Astrocyte (in vitro differentiated cells and primary cell): Measurements from ENCODE around the gene DSTN. TPM values are rescaled to one million over a fixed set of nuclear protein-coding genes. Genes with fewer than 3 reads are reported as not detected.

Source experiments
- DNase-seq: peaks from one replicate; pipeline ENCODE4 v3.0.0-alpha.2; 2010; ENCODE audit warnings: low read depth
- FAIRE-seq: peaks from 2 replicates; lab custom pipeline; 2011; peaks lifted over from hg19 to GRCh38; lab: Jason Lieb, UNC
- H2AFZ ChIP-seq: 2 replicates; pipeline ENCODE4 v1.6.0; 2012; ENCODE audit warnings: low read depth, low read length, inconsistent platforms
- H3K27ac ChIP-seq: 2 replicates; pipeline ENCODE4 v1.5.1; 2011; ENCODE audit warnings: low read depth, low read length, inconsistent platforms
- H3K27me3 ChIP-seq: 2 replicates; pipeline ENCODE4 v1.6.0; 2011; ENCODE audit warnings: low read length, inconsistent platforms; ENCODE audit not compliant: insufficient read depth
- H3K36me3 ChIP-seq: 2 replicates; pipeline ENCODE4 v1.5.1; 2011; ENCODE audit warnings: low read length, inconsistent platforms; ENCODE audit not compliant: insufficient read depth
- H3K4me1 ChIP-seq: 2 replicates; pipeline ENCODE4 v1.5.1; 2011; ENCODE audit warnings: low read length, inconsistent platforms; ENCODE audit not compliant: insufficient read depth
- H3K4me2 ChIP-seq: 2 replicates; pipeline ENCODE4 v1.6.0; 2012; ENCODE audit warnings: low read length, inconsistent platforms
- H3K4me3 ChIP-seq: 2 replicates; pipeline ENCODE4 v1.5.1; 2011; ENCODE audit warnings: low read depth, mild to moderate bottlenecking, low read length, inconsistent platforms; ENCODE audit not compliant: insufficient read depth
- H3K79me2 ChIP-seq: 2 replicates; pipeline ENCODE4 v1.6.0; 2012; ENCODE audit warnings: mild to moderate bottlenecking, low read length, inconsistent platforms; ENCODE audit not compliant: insufficient read depth
- H3K9ac ChIP-seq: 2 replicates; pipeline ENCODE4 v1.6.0; 2012; ENCODE audit warnings: mild to moderate bottlenecking, low read length, inconsistent platforms
- H3K9me3 ChIP-seq: 2 replicates; pipeline ENCODE4 v1.5.1; 2012; ENCODE audit warnings: low read depth, mild to moderate bottlenecking, low read length, inconsistent platforms; ENCODE audit not compliant: insufficient read depth
- H4K20me1 ChIP-seq: 2 replicates; pipeline ENCODE4 v1.6.0; 2012; ENCODE audit warnings: low read length, inconsistent platforms; ENCODE audit not compliant: insufficient read depth
- H3K27ac Mint-ChIP-seq: one replicate; pipeline ENCODE4 v1.8.0; 2021; ENCODE audit warnings: mild to moderate bottlenecking, mixed read lengths; ENCODE audit not compliant: unreplicated experiment
- H3K27me3 Mint-ChIP-seq: one replicate; pipeline ENCODE4 v1.8.0; 2021; ENCODE audit warnings: low read depth, mixed read lengths; ENCODE audit not compliant: unreplicated experiment
- H3K36me3 Mint-ChIP-seq: one replicate; pipeline ENCODE4 v1.8.0; 2021; ENCODE audit warnings: low read depth, mixed read lengths; ENCODE audit not compliant: unreplicated experiment
- H3K4me1 Mint-ChIP-seq: one replicate; pipeline ENCODE4 v1.8.0; 2021; ENCODE audit warnings: low read depth, mixed read lengths; ENCODE audit not compliant: unreplicated experiment
- H3K4me3 Mint-ChIP-seq: one replicate; pipeline ENCODE4 v1.8.0; 2021; ENCODE audit warnings: mild to moderate bottlenecking, moderate library complexity, mixed read lengths; ENCODE audit not compliant: unreplicated experiment
- H3K9me3 Mint-ChIP-seq: one replicate; pipeline ENCODE4 v1.8.0; 2021; ENCODE audit warnings: mild to moderate bottlenecking, mixed read lengths; ENCODE audit not compliant: unreplicated experiment
- CTCF ChIP-seq: IDR thresholded peaks from 2 replicates; pipeline ENCODE4 v1.5.1; 2011; ENCODE audit warnings: low read depth, mild to moderate bottlenecking, inconsistent platforms, low read length, moderate library complexity; ENCODE audit not compliant: insufficient read depth
- EZH2 ChIP-seq: IDR thresholded peaks from 2 replicates; pipeline ENCODE4 v1.6.1; 2012; ENCODE audit warnings: mild to moderate bottlenecking, low read length, inconsistent platforms; ENCODE audit not compliant: insufficient read depth
- total RNA-seq: library from RNA; stranded (reverse); gene quantifications from 2 replicates; pipeline ENCODE4 v1.2.1, GENCODE V29; 2021

Gene DSTN
- total RNA-seq, 1 donor from 2014 or later, result 552 TPM

GRCh38 chr20:17645546-17646208 lies 75.8 kb downstream of the DSTN start:
- no peak overlapping the region for H2AFZ ChIP-seq
- Mint-ChIP-seq H3K27me3 (no peaks in the 10 kb centered on the region), H3K9me3 (no peaks in the 10 kb centered on the region), H3K27ac (no peak overlapping the region), H3K36me3 (peaks cover 9% of the 10 kb centered on the region), H3K4me1 (peaks cover 31% of the 10 kb centered on the region), H3K4me3 (no peak overlapping the region)
- H3K27me3 ChIP-seq, result no peaks in the 10 kb centered on the region
- DNase-seq (no peak), FAIRE-seq (no peak)
- H3K4me1 ChIP-seq, result peaks cover 23% of the 10 kb centered on the region
- H3K4me2 ChIP-seq, result no peak overlapping the region
- no peak overlapping the region for H3K9ac ChIP-seq
- no peaks in the 10 kb centered on the region for H3K9me3 ChIP-seq
- H3K4me3 ChIP-seq, result no peak overlapping the region
- H3K79me2 ChIP-seq, result peaks cover 100% of the 10 kb centered on the region
- H3K36me3 ChIP-seq, result peaks cover 16% of the 10 kb centered on the region
- H4K20me1 ChIP-seq, result peaks cover 100% of the 10 kb centered on the region
- no peak overlapping the region for H3K27ac ChIP-seq
- TF ChIP-seq CTCF, result no peak
- no peak for TF ChIP-seq EZH2

GRCh38 chr20:17646209-17646960 lies 76.5 kb downstream of the DSTN start:
- Histone ChIP-seq H3K4me2 (no peak overlapping the region), H3K27ac (no peak overlapping the region), H3K9me3 (no peaks in the 10 kb centered on the region), H3K4me1 (peaks cover 24% of the 10 kb centered on the region), H3K36me3 (peaks cover 13% of the 10 kb centered on the region), H3K9ac (no peak overlapping the region), H3K4me3 (no peak overlapping the region), H4K20me1 (peaks cover 100% of the 10 kb centered on the region), H3K27me3 (no peaks in the 10 kb centered on the region), H2AFZ (no peak overlapping the region), H3K79me2 (peaks cover 100% of the 10 kb centered on the region)
- Mint-ChIP-seq H3K4me3 (peak overlapping the region; percentile 23), H3K9me3 (no peaks in the 10 kb centered on the region), H3K27me3 (no peaks in the 10 kb centered on the region), H3K4me1 (peaks cover 38% of the 10 kb centered on the region), H3K36me3 (peaks cover 9% of the 10 kb centered on the region), H3K27ac (no peak overlapping the region)
- no peak for FAIRE-seq
- DNase-seq, result no peak
- TF ChIP-seq CTCF (no peak), EZH2 (no peak)

GRCh38 chr20:17646961-17647301 lies 77.1 kb downstream of the DSTN start:
- H4K20me1 ChIP-seq, result peaks cover 100% of the 10 kb centered on the region

More at GRCh38 chr20:17646961-17647301, 77.1 kb downstream of the DSTN start:
- Histone ChIP-seq H2AFZ (no peak overlapping the region), H3K79me2 (peaks cover 100% of the 10 kb centered on the region), H3K27me3 (no peaks in the 10 kb centered on the region), H3K36me3 (peaks cover 11% of the 10 kb centered on the region), H3K4me1 (peaks cover 24% of the 10 kb centered on the region), H3K9ac (no peak overlapping the region), H3K4me2 (no peak overlapping the region), H3K27ac (no peak overlapping the region), H3K4me3 (no peak overlapping the region), H3K9me3 (no peaks in the 10 kb centered on the region)
- no peak for DNase-seq
- H3K36me3 Mint-ChIP-seq, result peaks cover 9% of the 10 kb centered on the region
- no peak for FAIRE-seq
- peaks cover 39% of the 10 kb centered on the region for H3K4me1 Mint-ChIP-seq
- TF ChIP-seq CTCF (no peak), EZH2 (no peak)
- no peak overlapping the region for H3K27ac Mint-ChIP-seq
- no peaks in the 10 kb centered on the region for H3K27me3 Mint-ChIP-seq
- H3K4me3 Mint-ChIP-seq, result no peak overlapping the region
- no peaks in the 10 kb centered on the region for H3K9me3 Mint-ChIP-seq
